Karpas-422 (cell line): ENCODE data around the gene THTPA. TPM values are rescaled to one million over a fixed set of nuclear protein-coding genes. Genes with fewer than 3 reads are reported as not detected.

Source experiments
- DNase-seq: peaks from one replicate; pipeline ENCODE4 v3.0.0-alpha.2; 2015
- H2AFZ ChIP-seq: fragments of 200-600 bp; sonication (generic); 2 replicates; pipeline ENCODE4 v1.6.1; 2014; ENCODE audit warnings: antibody characterized with exemption, low read length, mixed read lengths
- H3K27ac ChIP-seq: fragments of 200-600 bp; sonication (generic); 2 replicates; pipeline ENCODE4 v1.5.1; 2014; ENCODE audit warnings: mild to moderate bottlenecking, low read length, moderate library complexity
- H3K27me3 ChIP-seq: fragments of 200-600 bp; sonication (generic); 2 replicates; pipeline ENCODE4 v1.6.1; 2014; ENCODE audit warnings: low read length, mixed read lengths
- H3K36me3 ChIP-seq: fragments of 200-600 bp; sonication (generic); 2 replicates; pipeline ENCODE4 v1.6.1; 2014; ENCODE audit warnings: low read length, mixed read lengths; ENCODE audit not compliant: insufficient read depth
- H3K4me1 ChIP-seq: fragments of 200-600 bp; sonication (generic); 2 replicates; pipeline ENCODE4 v1.6.1; 2014; ENCODE audit warnings: mild to moderate bottlenecking, low read length, mixed read lengths
- H3K4me2 ChIP-seq: fragments of 200-600 bp; sonication (generic); 2 replicates; pipeline ENCODE4 v1.6.1; 2014; ENCODE audit warnings: low read length, low read depth, mild to moderate bottlenecking; ENCODE audit not compliant: poor library complexity, severe bottlenecking
- H3K4me3 ChIP-seq: fragments of 200-600 bp; sonication (generic); 2 replicates; pipeline ENCODE4 v1.5.1; 2014; ENCODE audit warnings: mild to moderate bottlenecking, antibody characterized with exemption, low read length, mixed read lengths
- H3K79me2 ChIP-seq: fragments of 200-600 bp; sonication (generic); 2 replicates; pipeline ENCODE4 v1.6.1; 2014; ENCODE audit warnings: mild to moderate bottlenecking, low read length, mixed read lengths
- H3K9ac ChIP-seq: fragments of 200-600 bp; sonication (generic); 2 replicates; pipeline ENCODE4 v1.6.0; 2014; ENCODE audit warnings: low read length
- H3K9me2 ChIP-seq: fragments of 200-600 bp; sonication (generic), shearing (Covaris generic); replicated peaks from 2 replicates; pipeline ENCODE4 v1.6.0; 2014; ENCODE audit warnings: mild to moderate bottlenecking, low read length, moderate library complexity; ENCODE audit not compliant: insufficient read depth
- H3K9me3 ChIP-seq: fragments of 300-700, 200-600 bp; sonication (generic); 2 replicates; pipeline ENCODE4 v1.6.1; 2014; ENCODE audit warnings: low read length, mixed read lengths
- H4K20me1 ChIP-seq: fragments of 200-600 bp; sonication (generic); 2 replicates; pipeline ENCODE4 v1.6.1; 2014; ENCODE audit warnings: mild to moderate bottlenecking, antibody characterized with exemption, low read length, low read depth; ENCODE audit not compliant: insufficient read depth
- total RNA-seq: library from RNA; depleted of rRNA; stranded (reverse); fragments of >200 nt; shearing (Covaris generic); gene quantifications from 2 replicates; pipeline ENCODE4 v1.2.3, GENCODE V29; 2014; ENCODE audit warnings: low replicate concordance

Gene THTPA
- total RNA-seq, 1 experiment from 2014 or later: 16.2 TPM

DNA sequence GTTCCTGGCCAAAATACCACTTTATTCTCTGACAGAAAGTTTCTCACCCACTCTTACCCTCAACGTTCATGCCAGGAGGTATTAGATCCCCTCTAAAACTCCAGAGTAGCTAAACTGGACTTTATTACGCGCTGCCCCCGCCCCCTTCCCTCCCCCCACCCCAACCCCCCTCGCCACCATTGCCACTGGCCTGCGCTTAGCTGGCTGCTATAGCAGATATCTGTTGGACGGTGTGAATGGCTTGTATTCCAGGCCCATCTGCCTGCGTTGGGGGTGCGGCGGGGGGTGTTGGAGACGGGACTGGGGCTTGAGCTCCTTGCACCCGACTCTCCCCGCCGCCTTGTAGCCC, 564 bp upstream of the THTPA start:
- DNase-seq: no peak
- H3K4me2 ChIP-seq: peak overlapping the region; percentile 96
- peaks cover 6% of the 10 kb centered on the region for H4K20me1 ChIP-seq
- peak overlapping the region; percentile 73; the same call in 1 of the 2 replicates for H3K27ac ChIP-seq
- H3K4me3 ChIP-seq: peak overlapping the region; percentile 86
- peaks cover 40% of the 10 kb centered on the region for H3K79me2 ChIP-seq
- no peaks in the 10 kb centered on the region for H3K9me2 ChIP-seq
- H3K27me3 ChIP-seq: no peaks in the 10 kb centered on the region
- peak overlapping the region; percentile 91; the same call in 1 of the 2 replicates for H2AFZ ChIP-seq
- H3K9me3 ChIP-seq: no peaks in the 10 kb centered on the region
- H3K36me3 ChIP-seq: peaks cover 24% of the 10 kb centered on the region
- H3K4me1 ChIP-seq: peaks cover 50% of the 10 kb centered on the region
- peak overlapping the region; percentile 93 for H3K9ac ChIP-seq

DNA sequence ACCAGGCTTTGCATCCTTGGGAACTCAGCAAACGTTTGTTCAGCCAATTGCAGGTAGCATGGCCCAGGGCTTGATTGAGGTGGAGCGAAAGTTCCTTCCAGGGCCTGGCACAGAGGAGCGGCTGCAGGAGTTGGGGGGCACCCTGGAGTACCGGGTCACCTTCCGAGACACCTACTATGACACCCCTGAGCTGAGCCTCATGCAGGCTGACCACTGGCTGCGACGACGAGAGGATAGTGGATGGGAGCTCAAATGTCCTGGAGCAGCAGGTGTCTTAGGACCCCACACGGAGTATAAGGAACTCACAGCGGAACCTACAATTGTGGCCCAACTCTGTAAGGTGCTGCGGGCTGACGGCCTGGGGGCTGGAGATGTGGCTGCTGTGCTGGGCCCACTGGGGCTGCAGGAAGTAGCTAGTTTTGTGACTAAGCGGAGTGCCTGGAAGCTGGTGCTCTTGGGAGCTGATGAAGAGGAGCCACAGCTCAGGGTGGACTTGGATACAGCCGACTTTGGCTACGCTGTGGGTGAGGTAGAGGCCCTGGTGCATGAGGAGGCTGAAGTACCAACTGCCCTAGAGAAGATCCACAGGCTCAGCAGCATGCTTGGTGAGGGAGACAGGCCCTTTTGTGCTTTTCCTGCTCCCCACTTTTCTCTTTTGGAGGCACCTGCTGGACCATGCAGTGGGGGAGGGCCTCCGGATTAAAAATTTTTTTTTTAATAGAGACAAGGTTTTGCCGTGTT, 799 bp downstream of the THTPA start:
- peak overlapping the region; percentile 86 for H3K4me3 ChIP-seq
- peak; percentile 85 for DNase-seq

DNA sequence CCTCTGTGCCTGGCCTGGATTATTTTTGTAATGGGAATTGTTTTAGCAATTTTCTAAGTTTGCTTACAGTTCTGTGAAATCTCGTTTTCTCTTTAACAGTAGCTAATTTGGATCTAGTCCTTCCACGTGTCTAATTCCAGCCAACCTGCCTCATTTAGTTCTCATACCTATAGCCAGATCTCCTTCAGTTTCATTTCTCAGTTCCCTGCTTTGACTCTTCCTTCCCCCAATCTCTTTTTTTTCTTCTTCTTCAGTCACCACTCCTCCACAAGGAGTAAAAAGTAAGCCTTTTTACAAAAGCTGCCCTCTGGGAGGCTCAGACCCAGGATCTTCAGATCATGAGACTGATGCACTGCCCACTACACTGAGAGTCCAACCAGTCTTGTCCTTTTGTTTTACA, 1.4 kb downstream of the THTPA start:
- Histone ChIP-seq H3K4me2 (peak overlapping the region; percentile 96), H3K9me3 (no peaks in the 10 kb centered on the region), H3K79me2 (peaks cover 40% of the 10 kb centered on the region), H3K4me1 (peaks cover 34% of the 10 kb centered on the region), H4K20me1 (peaks cover 6% of the 10 kb centered on the region), H2AFZ (no peak overlapping the region), H3K27me3 (no peaks in the 10 kb centered on the region), H3K36me3 (peaks cover 41% of the 10 kb centered on the region), H3K9me2 (no peaks in the 10 kb centered on the region), H3K4me3 (peak overlapping the region; percentile 86), H3K27ac (peak overlapping the region; percentile 73), H3K9ac (peak overlapping the region; percentile 93)
- peak; percentile 69 for DNase-seq

More for the DNA sequence above, 799 bp downstream of the THTPA start:
- Histone ChIP-seq H3K9me2 (no peaks in the 10 kb centered on the region), H3K79me2 (peaks cover 40% of the 10 kb centered on the region), H3K27ac (peak overlapping the region; percentile 73), H3K9me3 (no peaks in the 10 kb centered on the region), H4K20me1 (peaks cover 6% of the 10 kb centered on the region), H3K4me1 (peaks cover 36% of the 10 kb centered on the region), H3K27me3 (no peaks in the 10 kb centered on the region), H3K36me3 (peaks cover 35% of the 10 kb centered on the region), H3K9ac (peak overlapping the region; percentile 93), H3K4me2 (peak overlapping the region; percentile 96), H2AFZ (peak overlapping the region; percentile 91; the same call in 1 of the 2 replicates)

DNA sequence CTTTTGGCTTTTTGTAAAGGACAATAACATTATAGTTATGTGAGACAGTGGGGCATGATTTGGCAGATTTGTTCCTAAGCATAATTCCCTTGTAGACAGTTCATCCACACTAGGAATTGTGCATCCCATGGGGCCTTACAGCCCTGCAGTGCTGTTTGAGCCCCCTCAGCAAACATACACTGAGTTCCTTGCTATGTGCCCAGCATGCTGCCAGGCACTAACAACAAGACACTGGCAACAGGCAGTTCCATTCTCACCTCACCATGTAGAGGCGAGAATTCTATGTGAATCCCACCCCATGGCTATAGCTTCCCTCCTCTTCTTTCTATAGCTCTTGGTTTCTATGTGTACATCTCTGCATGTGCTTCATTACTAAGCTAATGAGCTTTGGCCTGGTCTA, 1.9 kb downstream of the THTPA start:
- Histone ChIP-seq H3K9me2 (no peaks in the 10 kb centered on the region), H3K79me2 (peaks cover 40% of the 10 kb centered on the region), H3K4me2 (peak overlapping the region; percentile 96), H3K9me3 (no peaks in the 10 kb centered on the region), H3K27ac (peak overlapping the region; percentile 73), H4K20me1 (peaks cover 6% of the 10 kb centered on the region), H3K27me3 (no peaks in the 10 kb centered on the region), H3K9ac (peak overlapping the region; percentile 93), H2AFZ (no peak overlapping the region), H3K4me1 (peaks cover 34% of the 10 kb centered on the region), H3K36me3 (peaks cover 42% of the 10 kb centered on the region), H3K4me3 (peak overlapping the region; percentile 86)
- no peak for DNase-seq

DNA sequence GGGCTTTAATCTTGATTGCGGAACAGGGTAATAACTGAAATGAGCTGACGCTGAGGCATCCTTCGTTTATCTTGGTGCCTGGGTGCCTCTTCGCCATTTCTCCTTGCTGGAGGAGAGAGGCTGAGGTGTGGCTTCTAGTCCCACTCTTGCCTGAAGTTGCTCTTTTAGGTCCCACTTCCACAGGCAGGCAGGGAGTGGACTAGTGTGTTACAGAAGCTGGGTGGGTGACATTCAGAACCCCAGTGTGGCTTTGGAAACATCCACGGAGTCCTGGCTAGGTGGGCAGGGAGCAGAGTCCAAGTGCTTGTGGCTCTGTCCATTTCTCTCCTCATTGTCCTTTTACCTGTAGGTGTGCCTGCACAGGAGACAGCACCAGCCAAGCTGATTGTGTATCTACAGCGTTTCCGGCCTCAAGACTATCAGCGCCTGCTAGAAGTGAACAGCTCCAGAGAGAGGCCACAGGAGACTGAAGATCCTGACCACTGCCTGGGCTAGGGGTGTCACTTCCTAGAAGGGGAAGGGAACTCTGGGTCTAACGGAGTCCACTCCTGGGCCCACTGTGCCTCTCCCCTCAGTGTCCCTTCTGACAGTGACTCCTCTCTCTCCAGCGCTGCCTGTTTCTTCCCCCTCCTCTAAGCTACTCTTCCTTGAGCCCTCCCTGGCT, 2.4 kb downstream of the THTPA start:
- Histone ChIP-seq H3K9me2 (no peaks in the 10 kb centered on the region), H2AFZ (no peak overlapping the region), H3K27ac (no peak overlapping the region), H3K36me3 (peaks cover 42% of the 10 kb centered on the region), H3K4me3 (peak overlapping the region; percentile 86; the same call in 1 of the 2 replicates), H4K20me1 (peaks cover 6% of the 10 kb centered on the region), H3K9me3 (no peaks in the 10 kb centered on the region), H3K27me3 (no peaks in the 10 kb centered on the region), H3K9ac (peak overlapping the region; percentile 93; the same call in 1 of the 2 replicates), H3K4me2 (peak overlapping the region; percentile 96), H3K4me1 (peaks cover 34% of the 10 kb centered on the region), H3K79me2 (peaks cover 40% of the 10 kb centered on the region)
- no peak for DNase-seq

DNA sequence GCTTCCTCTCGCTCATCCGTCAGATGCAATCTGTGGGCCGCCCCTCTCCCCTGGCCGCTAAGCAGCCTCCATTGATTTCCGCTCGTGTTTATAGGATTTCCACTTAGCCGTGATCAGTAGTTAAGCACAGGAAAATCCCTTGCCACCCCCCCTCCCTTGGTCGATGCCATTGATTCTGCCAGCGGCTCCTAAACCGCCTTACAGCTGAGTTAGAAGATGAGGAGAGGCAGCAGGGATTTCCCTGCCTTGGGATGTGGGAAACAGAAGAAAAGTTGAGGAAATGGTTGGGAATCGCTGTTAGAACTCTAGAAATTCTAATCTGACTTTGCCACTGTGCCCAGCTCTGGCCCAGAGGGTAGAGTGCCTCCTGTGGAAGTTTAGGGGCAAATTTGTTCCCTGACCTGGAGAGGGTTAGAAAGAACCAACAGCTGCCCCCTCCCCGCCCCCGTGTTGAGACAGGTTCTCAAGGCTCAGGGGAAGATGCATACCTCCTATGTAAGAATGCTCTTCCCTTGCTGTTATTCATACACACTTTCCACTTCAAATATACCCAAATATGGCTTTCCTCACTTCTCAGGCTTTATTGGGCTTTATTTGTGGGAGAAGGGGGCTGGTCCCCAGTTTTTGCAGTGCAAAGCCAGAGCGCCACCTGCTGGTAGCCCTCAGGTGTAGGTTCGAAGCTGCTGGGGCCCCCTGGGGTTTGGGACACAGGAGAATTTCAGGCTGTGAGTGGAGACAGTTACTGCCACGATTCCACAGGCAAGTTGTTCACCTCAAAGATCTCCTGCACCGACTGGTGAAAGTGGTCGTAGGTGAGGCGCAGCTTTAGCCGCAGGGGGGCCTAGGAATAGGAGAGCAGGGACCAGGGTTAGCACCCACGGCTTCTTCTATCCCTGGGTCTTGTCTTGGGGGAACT, 3.2 kb downstream of the THTPA start:
- Histone ChIP-seq H3K27me3 (no peaks in the 10 kb centered on the region), H3K36me3 (peaks cover 42% of the 10 kb centered on the region), H3K4me1 (peaks cover 34% of the 10 kb centered on the region), H3K9me3 (no peaks in the 10 kb centered on the region), H3K9ac (no peak overlapping the region), H2AFZ (no peak overlapping the region), H3K4me3 (no peak overlapping the region), H3K79me2 (peaks cover 40% of the 10 kb centered on the region), H3K4me2 (no peak overlapping the region), H3K27ac (no peak overlapping the region), H4K20me1 (peaks cover 6% of the 10 kb centered on the region), H3K9me2 (no peaks in the 10 kb centered on the region)
- peak; percentile 93 for DNase-seq

DNA sequence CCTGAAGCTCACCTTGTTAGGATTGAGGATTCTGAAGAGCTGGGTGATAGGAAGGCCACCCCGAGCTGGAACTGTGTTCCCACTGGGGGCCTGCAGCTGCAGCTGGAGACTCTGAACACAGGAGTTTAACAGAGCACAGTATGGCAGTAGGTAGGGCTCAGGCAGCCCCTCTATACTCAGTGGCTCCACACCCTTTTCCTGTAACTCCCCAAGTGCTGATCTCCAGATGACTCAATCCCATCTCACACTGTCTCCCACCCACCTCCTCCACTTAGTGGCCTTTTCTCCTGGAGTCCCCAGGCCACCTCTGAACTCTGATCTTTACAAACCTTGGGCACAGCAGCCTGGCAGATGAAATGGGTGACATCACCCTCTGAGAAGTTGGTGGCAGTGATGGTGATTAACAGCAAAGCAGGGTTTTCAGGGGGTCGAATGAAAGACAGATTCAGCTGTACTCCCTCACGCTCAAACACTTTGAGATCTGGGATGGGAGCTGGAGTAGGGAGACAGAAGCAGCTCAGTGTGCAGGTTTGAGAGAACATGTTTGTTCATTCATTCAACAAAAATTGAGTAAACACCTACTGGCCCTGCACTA, 4.0 kb downstream of the THTPA start:
- H2AFZ ChIP-seq: no peak overlapping the region
- H3K27me3 ChIP-seq: no peaks in the 10 kb centered on the region
- H3K9me2 ChIP-seq: no peaks in the 10 kb centered on the region
- H3K4me3 ChIP-seq: no peak overlapping the region
- H3K4me1 ChIP-seq: peaks cover 28% of the 10 kb centered on the region
- H3K36me3 ChIP-seq: peaks cover 45% of the 10 kb centered on the region
- no peak overlapping the region for H3K27ac ChIP-seq
- peaks cover 36% of the 10 kb centered on the region for H3K79me2 ChIP-seq
- H3K4me2 ChIP-seq: no peak overlapping the region
- H4K20me1 ChIP-seq: peaks cover 6% of the 10 kb centered on the region
- no peaks in the 10 kb centered on the region for H3K9me3 ChIP-seq
- no peak overlapping the region for H3K9ac ChIP-seq
- DNase-seq: no peak
